Dendritic cell treated with granulocyte-macrophage colony-stimulating factor and Interleukin-4, amounts not matched to agents 40 ng/mL and 50 ng/mL, for 4 days (primary cell): ENCODE measurements around the gene CXCL5.

Experiments used
- H3K27ac Mint-ChIP-seq: one replicate; pipeline ENCODE4 v1.8.0; 2022; ENCODE audit warnings: mild to moderate bottlenecking, mixed read lengths
- H3K27me3 Mint-ChIP-seq: one replicate; pipeline ENCODE4 v1.8.0; 2022; ENCODE audit warnings: mild to moderate bottlenecking, mixed read lengths
- H3K36me3 Mint-ChIP-seq: one replicate; pipeline ENCODE4 v1.8.0; 2022; ENCODE audit warnings: low read depth, mixed read lengths
- H3K4me1 Mint-ChIP-seq: one replicate; pipeline ENCODE4 v1.8.0; 2022; ENCODE audit warnings: low read depth, mixed read lengths
- H3K4me3 Mint-ChIP-seq: one replicate; pipeline ENCODE4 v1.8.0; 2022; ENCODE audit warnings: mild to moderate bottlenecking, moderate library complexity, mixed read lengths
- H3K9me3 Mint-ChIP-seq: one replicate; pipeline ENCODE4 v1.8.0; 2022; ENCODE audit warnings: mixed read lengths
- intact Hi-C: fragments of 100-400 bp; cut with micrococcal nuclease; formaldehyde crosslinking; loops from one replicate; pipeline ENCODE4 v1.15.0; 2022

The CXCL5 gene

DNA sequence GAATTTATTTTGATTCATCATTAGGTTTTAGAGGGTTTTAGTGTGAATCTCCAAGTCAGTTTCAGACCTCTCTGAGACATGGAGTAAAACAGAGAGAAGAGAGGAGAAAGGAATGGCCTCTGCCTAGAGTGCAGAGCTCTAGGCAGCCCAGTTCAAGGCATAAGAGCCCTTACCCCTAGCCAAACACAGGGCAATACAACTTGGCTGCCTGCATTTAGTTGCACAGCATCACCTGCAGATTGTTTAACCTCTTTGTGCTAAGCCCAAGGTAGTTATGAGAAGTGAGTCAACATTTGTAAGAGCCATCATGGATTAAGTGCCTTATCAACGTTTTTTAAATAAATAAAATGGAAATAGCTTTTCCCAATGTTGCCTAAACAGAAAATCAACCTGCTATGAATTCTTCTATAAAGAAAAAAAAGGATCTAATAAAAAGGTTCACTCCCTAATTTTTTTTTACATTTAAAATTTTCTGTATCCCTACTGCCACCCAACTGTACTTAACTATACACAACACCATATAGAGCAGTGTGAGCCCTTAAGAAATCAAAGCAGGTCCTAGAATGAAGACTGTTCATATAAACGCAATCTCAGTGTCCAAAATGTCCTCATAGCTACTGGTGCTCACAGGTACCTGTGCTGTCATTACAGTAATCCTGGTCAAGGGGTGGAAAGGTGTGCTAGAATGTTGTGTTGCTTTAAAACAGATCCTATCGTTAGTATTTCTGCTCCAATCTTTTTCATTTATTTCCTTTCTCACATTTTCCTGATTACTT lies 52.6 kb downstream of the CXCL5 start:
- peaks cover 48% of the 10 kb centered on the region for H3K27me3 Mint-ChIP-seq
- H3K36me3 Mint-ChIP-seq = no peaks in the 10 kb centered on the region
- no peaks in the 10 kb centered on the region for H3K9me3 Mint-ChIP-seq
- intact Hi-C loops = no loop called here
- H3K4me3 Mint-ChIP-seq = no peak overlapping the region
- no peak overlapping the region for H3K27ac Mint-ChIP-seq
- H3K4me1 Mint-ChIP-seq = peaks cover 11% of the 10 kb centered on the region
